ENCODE measurements around the gene GALNT15.

The GALNT15 gene

GRCh38 chr3:16174389-16174788 lies at the start of gene GALNT15:
Gene GALNT15, plus strand, starts transcription at chr3:16174680. Its CDS starts 472 bp downstream, at chr3:16175152.
- Histone ChIP-seq H3K27me3 (replicated peaks; ENCODE audit: control insufficient read depth, insufficient read depth, low read length) (no peaks in the 10 kb centered on the region), H3K4me1 (ENCODE audit: control insufficient read depth, insufficient read depth, low read length) (peaks cover 52% of the 10 kb centered on the region), H3K9ac (ENCODE audit: low read length) (peak within 1 kb of the TSS; percentile 88), H3K9me3 (ENCODE audit: control insufficient read depth, low read length) (no peaks in the 10 kb centered on the region), H3K4me3 (ENCODE audit: low read length) (peak within 1 kb of the TSS; percentile 86), H3K36me3 (ENCODE audit: control insufficient read depth, insufficient read depth, low read length, severe bottlenecking) (peaks cover 2% of the 10 kb centered on the region)
- DNase-seq (ENCODE audit: low read depth) = peak; percentile 96

GRCh38 chr3:16126634-16127033 lies 47.8 kb upstream of the GALNT15 start:
- H3K9me3 ChIP-seq (ENCODE audit: control insufficient read depth, low read length) = peaks cover 4% of the 10 kb centered on the region
- H3K4me3 ChIP-seq (ENCODE audit: low read length) = no peak overlapping the region
- DNase-seq (ENCODE audit: low read depth) = no peak
- no peaks in the 10 kb centered on the region for H3K36me3 ChIP-seq (ENCODE audit: control insufficient read depth, insufficient read depth, low read length, severe bottlenecking)
- H3K27me3 ChIP-seq (replicated peaks; ENCODE audit: control insufficient read depth, insufficient read depth, low read length) = no peaks in the 10 kb centered on the region
- H3K4me1 ChIP-seq (ENCODE audit: control insufficient read depth, insufficient read depth, low read length) = peaks cover 57% of the 10 kb centered on the region
- no peak overlapping the region for H3K9ac ChIP-seq (ENCODE audit: low read length)

GRCh38 chr3:16127249-16127648 lies 47.2 kb upstream of the GALNT15 start:
- H3K4me3 ChIP-seq (ENCODE audit: low read length) = no peak overlapping the region
- H3K9ac ChIP-seq (ENCODE audit: low read length) = peak overlapping the region; percentile 7

GRCh38 chr3:16130066-16130465 lies 44.4 kb upstream of the GALNT15 start:
- peak; percentile 75 for DNase-seq (ENCODE audit: low read depth)
- Histone ChIP-seq H3K36me3 (ENCODE audit: control insufficient read depth, insufficient read depth, low read length, severe bottlenecking) (no peaks in the 10 kb centered on the region), H3K4me3 (ENCODE audit: low read length) (peak overlapping the region; percentile 2), H3K27me3 (replicated peaks; ENCODE audit: control insufficient read depth, insufficient read depth, low read length) (no peaks in the 10 kb centered on the region), H3K9ac (ENCODE audit: low read length) (peak overlapping the region; percentile 83), H3K4me1 (ENCODE audit: control insufficient read depth, insufficient read depth, low read length) (peaks cover 77% of the 10 kb centered on the region), H3K9me3 (ENCODE audit: control insufficient read depth, low read length) (peaks cover 6% of the 10 kb centered on the region)

More at GRCh38 chr3:16127249-16127648, 47.2 kb upstream of the GALNT15 start:
- Histone ChIP-seq H3K27me3 (replicated peaks; ENCODE audit: control insufficient read depth, insufficient read depth, low read length) (no peaks in the 10 kb centered on the region), H3K36me3 (ENCODE audit: control insufficient read depth, insufficient read depth, low read length, severe bottlenecking) (no peaks in the 10 kb centered on the region), H3K4me1 (ENCODE audit: control insufficient read depth, insufficient read depth, low read length) (peaks cover 63% of the 10 kb centered on the region), H3K9me3 (ENCODE audit: control insufficient read depth, low read length) (peaks cover 4% of the 10 kb centered on the region)
- DNase-seq (ENCODE audit: low read depth) = no peak

DNA sequence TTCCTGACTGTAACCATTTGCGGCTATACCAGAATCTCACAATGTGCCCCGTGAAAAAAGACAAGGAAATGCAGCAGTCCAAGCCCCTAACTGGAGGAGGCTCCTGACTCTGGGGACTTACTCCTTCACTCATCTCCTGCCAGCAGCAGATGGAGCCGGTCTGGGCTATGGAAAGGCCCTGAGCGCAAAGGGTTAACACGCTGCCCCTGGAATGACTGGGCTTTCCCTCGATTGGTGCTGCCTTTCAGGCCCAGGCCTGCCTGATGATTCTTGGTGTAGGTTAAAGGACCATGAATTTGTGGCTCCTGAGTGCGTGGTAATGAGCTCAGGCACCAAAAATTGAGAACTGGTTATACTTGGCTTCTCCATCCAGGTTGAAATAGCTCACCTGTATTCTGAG lies 42.3 kb upstream of the GALNT15 start:
- Histone ChIP-seq H3K27me3 (replicated peaks; ENCODE audit: control insufficient read depth, insufficient read depth, low read length) (no peaks in the 10 kb centered on the region), H3K4me1 (ENCODE audit: control insufficient read depth, insufficient read depth, low read length) (peaks cover 85% of the 10 kb centered on the region), H3K36me3 (ENCODE audit: control insufficient read depth, insufficient read depth, low read length, severe bottlenecking) (no peaks in the 10 kb centered on the region), H3K4me3 (ENCODE audit: low read length) (no peak overlapping the region), H3K9ac (ENCODE audit: low read length) (peak overlapping the region; percentile 77), H3K9me3 (ENCODE audit: control insufficient read depth, low read length) (peaks cover 9% of the 10 kb centered on the region)
- DNase-seq (ENCODE audit: low read depth) = no peak

DNA sequence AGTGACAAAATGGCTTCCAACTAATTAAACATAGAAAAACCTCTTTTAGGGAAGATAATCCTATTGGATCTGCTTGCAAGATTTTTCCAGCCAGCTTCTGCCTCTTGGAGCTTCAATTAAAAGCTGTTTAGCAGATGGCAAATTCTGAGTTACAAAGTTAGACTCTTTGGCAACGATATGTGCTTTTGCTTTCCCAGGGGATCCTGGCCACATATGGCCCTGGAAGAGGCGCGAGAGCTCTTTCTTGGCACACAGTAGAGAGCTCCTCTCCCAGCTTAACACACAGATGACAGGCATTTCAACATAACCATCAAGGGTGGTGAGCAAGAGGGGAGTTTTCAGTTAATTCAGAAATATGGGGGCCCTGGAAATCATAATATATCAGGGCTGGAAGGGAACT lies 41.6 kb upstream of the GALNT15 start:
- peak overlapping the region; percentile 38 for H3K4me3 ChIP-seq (ENCODE audit: low read length)
- H3K36me3 ChIP-seq (ENCODE audit: control insufficient read depth, insufficient read depth, low read length, severe bottlenecking) = no peaks in the 10 kb centered on the region
- H3K9ac ChIP-seq (ENCODE audit: low read length) = peak overlapping the region; percentile 77
- peaks cover 85% of the 10 kb centered on the region for H3K4me1 ChIP-seq (ENCODE audit: control insufficient read depth, insufficient read depth, low read length)
- H3K27me3 ChIP-seq (replicated peaks; ENCODE audit: control insufficient read depth, insufficient read depth, low read length) = no peaks in the 10 kb centered on the region
- H3K9me3 ChIP-seq (ENCODE audit: control insufficient read depth, low read length) = peaks cover 15% of the 10 kb centered on the region
- peak; percentile 44 for DNase-seq (ENCODE audit: low read depth)

- H3K9ac ChIP-seq (ENCODE audit: low read length) = no peak overlapping the region
- peaks cover 15% of the 10 kb centered on the region for H3K9me3 ChIP-seq (ENCODE audit: control insufficient read depth, low read length)
- H3K4me1 ChIP-seq (ENCODE audit: control insufficient read depth, insufficient read depth, low read length) = peaks cover 76% of the 10 kb centered on the region
- H3K27me3 ChIP-seq (replicated peaks; ENCODE audit: control insufficient read depth, insufficient read depth, low read length) = no peaks in the 10 kb centered on the region
- no peak for DNase-seq (ENCODE audit: low read depth)
- peak overlapping the region; percentile 28 for H3K4me3 ChIP-seq (ENCODE audit: low read length)
- H3K36me3 ChIP-seq (ENCODE audit: control insufficient read depth, insufficient read depth, low read length, severe bottlenecking) = no peaks in the 10 kb centered on the region
Observed at GRCh38 chr3:16134173-16134928, 40.1 kb upstream of the GALNT15 start.

DNA sequence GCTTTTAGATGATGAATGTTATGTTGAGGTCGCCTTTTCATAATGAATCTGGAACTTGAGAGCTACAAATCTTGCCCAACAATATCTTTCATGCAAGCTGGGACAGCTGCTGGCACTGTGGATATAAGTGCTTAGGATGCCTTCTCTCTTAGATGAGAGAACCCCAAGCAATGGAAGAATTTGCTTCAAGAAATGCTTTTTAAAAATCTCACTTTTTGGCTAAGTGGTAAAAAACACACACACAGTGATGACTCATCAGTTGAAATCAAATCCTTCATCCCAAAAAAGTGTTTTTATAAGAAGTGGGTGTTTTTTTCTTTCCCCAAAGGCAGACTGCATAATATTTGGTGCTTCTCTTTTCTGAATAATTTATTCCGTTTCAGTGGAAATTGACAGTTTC lies 38.4 kb upstream of the GALNT15 start:
- Histone ChIP-seq H3K9ac (ENCODE audit: low read length) (peak overlapping the region; percentile 82), H3K4me3 (ENCODE audit: low read length) (peak overlapping the region; percentile 54), H3K9me3 (ENCODE audit: control insufficient read depth, low read length) (peaks cover 15% of the 10 kb centered on the region), H3K27me3 (replicated peaks; ENCODE audit: control insufficient read depth, insufficient read depth, low read length) (no peaks in the 10 kb centered on the region), H3K36me3 (ENCODE audit: control insufficient read depth, insufficient read depth, low read length, severe bottlenecking) (no peaks in the 10 kb centered on the region), H3K4me1 (ENCODE audit: control insufficient read depth, insufficient read depth, low read length) (peaks cover 72% of the 10 kb centered on the region)
- peak; percentile 87 for DNase-seq (ENCODE audit: low read depth)

GRCh38 chr3:16137044-16137443 lies 37.4 kb upstream of the GALNT15 start:
- H3K9me3 ChIP-seq (ENCODE audit: control insufficient read depth, low read length) = peaks cover 15% of the 10 kb centered on the region
- no peak for DNase-seq (ENCODE audit: low read depth)
- no peak overlapping the region for H3K4me3 ChIP-seq (ENCODE audit: low read length)
- no peaks in the 10 kb centered on the region for H3K27me3 ChIP-seq (replicated peaks; ENCODE audit: control insufficient read depth, insufficient read depth, low read length)
- no peaks in the 10 kb centered on the region for H3K36me3 ChIP-seq (ENCODE audit: control insufficient read depth, insufficient read depth, low read length, severe bottlenecking)
- peaks cover 67% of the 10 kb centered on the region for H3K4me1 ChIP-seq (ENCODE audit: control insufficient read depth, insufficient read depth, low read length)
- H3K9ac ChIP-seq (ENCODE audit: low read length) = peak overlapping the region; percentile 82

- Histone ChIP-seq H3K9me3 (ENCODE audit: control insufficient read depth, low read length) (peaks cover 15% of the 10 kb centered on the region), H3K4me1 (ENCODE audit: control insufficient read depth, insufficient read depth, low read length) (peaks cover 66% of the 10 kb centered on the region), H3K4me3 (ENCODE audit: low read length) (no peak overlapping the region), H3K9ac (ENCODE audit: low read length) (no peak overlapping the region), H3K36me3 (ENCODE audit: control insufficient read depth, insufficient read depth, low read length, severe bottlenecking) (no peaks in the 10 kb centered on the region), H3K27me3 (replicated peaks; ENCODE audit: control insufficient read depth, insufficient read depth, low read length) (no peaks in the 10 kb centered on the region)
- no peak for DNase-seq (ENCODE audit: low read depth)
Observed at GRCh38 chr3:16137977-16138376, 36.5 kb upstream of the GALNT15 start.

DNA sequence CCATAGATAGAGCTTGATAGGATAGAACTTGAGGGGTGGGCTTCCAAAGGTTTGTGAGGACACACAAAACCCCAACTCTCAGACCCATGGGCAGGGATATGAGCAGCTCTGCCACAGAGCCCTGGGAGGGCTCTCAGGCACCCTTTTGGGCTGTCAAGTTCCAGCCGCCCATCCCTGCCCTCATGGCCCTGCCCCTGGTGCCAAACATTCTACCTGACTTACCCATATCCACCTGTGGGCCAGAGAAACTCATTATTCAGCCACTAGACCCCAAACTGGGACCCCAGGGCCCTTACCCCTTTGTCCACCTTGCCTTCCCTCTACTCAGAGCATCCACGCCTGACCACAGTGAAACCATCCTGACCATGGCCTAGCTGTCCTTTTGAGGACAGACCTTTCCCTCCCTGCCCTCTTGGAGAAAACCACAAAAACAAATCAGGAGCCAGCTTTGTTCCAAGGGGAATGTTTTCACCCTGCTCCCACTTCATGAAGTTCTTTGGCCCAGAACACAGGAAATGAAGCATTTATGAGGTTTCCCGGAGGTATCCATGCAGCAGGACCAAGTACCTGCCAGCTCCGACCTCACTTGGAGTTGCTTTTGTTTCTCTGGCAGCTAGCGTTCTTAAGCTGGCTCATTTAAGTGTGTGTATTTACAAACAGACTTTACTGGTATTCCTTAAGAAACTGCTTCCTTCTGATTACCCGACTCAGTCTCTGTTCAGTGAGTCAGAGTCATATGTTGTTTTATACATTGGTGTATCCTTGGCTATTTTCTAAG lies 34.2 kb upstream of the GALNT15 start:
- H3K9me3 ChIP-seq (ENCODE audit: control insufficient read depth, low read length) = peaks cover 8% of the 10 kb centered on the region
- no peaks in the 10 kb centered on the region for H3K27me3 ChIP-seq (replicated peaks; ENCODE audit: control insufficient read depth, insufficient read depth, low read length)
- no peaks in the 10 kb centered on the region for H3K36me3 ChIP-seq (ENCODE audit: control insufficient read depth, insufficient read depth, low read length, severe bottlenecking)
- peak; percentile 47 for DNase-seq (ENCODE audit: low read depth)
- peak overlapping the region; percentile 68 for H3K9ac ChIP-seq (ENCODE audit: low read length)
- peaks cover 43% of the 10 kb centered on the region for H3K4me1 ChIP-seq (ENCODE audit: control insufficient read depth, insufficient read depth, low read length)
- H3K4me3 ChIP-seq (ENCODE audit: low read length) = no peak overlapping the region
